Left lung (tissue), 10 donors: ENCODE data around the gene RNF213. TPM values are rescaled to one million over a fixed set of nuclear protein-coding genes. Genes with fewer than 3 reads are reported as not detected.

ENCODE experiments used
- ATAC-seq: fragments of 200-7000 bp; cut with Tn5 transposase; one replicate; pipeline ENCODE4 v1.9.1; 2020; ENCODE audit warnings: moderate library complexity
- DNase-seq, 4 donors: peaks; one replicate each; pipeline ENCODE4 v3.0.0-alpha.2; 2013 to 2020
- H3K27ac ChIP-seq, 2 donors: fragments of 200-600 bp; sonication (generic) in 1 of 2; one replicate each; pipeline versions ENCODE4 v1.5.0 to v1.8.0; 2020 to 2021
- H3K27me3 ChIP-seq, 2 donors: fragments of 200-600 bp; sonication (generic) in 1 of 2; one replicate each; pipeline versions ENCODE4 v1.5.0 to v1.8.0; 2020 to 2021
- H3K36me3 ChIP-seq, 2 donors: fragments of 200-600 bp; sonication (generic) in 1 of 2; one replicate each; pipeline versions ENCODE4 v1.5.0 to v1.8.0; 2020 to 2021
- H3K4me1 ChIP-seq, 2 donors: fragments of 200-600 bp; one replicate each; pipeline ENCODE4 v1.8.0; 2021
- H3K4me3 ChIP-seq, 2 donors: fragments of 200-600 bp; sonication (generic) in 1 of 2; one replicate each; pipeline versions ENCODE4 v1.5.0 to v1.8.0; 2020 to 2021; ENCODE audit warnings: mild to moderate bottlenecking in 1 of 2
- H3K9me3 ChIP-seq, 2 donors: fragments of 200-600 bp; sonication (generic) in 1 of 2; one replicate each; pipeline versions ENCODE4 v1.5.0 to v1.8.0; 2020 to 2021
- intact Hi-C, 2 donors: fragments of 100-400 bp; cut with DNase I; formaldehyde crosslinking; loops; one replicate each; pipeline versions ENCODE4 v1.11.2 to v1.14.2; 2022
- polyA plus RNA-seq, 6 donors: library from polyadenylated mRNA; unstranded; fragments of 120-200 nt; gene quantifications; one replicate each; pipeline ENCODE4 v1.2.1, GENCODE V29; 2013; ENCODE audit not compliant: insufficient read length in 6 of 6
- total RNA-seq, 2 donors: library from RNA; stranded (reverse); fragmentation: NEBNext Ultra II Directional; extraction: Animal tissue kit (Norgen Biotek cat#: 25700); gene quantifications; one replicate each; pipeline ENCODE4 v1.2.1, GENCODE V29; 2021
- TF ChIP-seq, protein P1 (sequence below), 2 donors: fragments of 200-600 bp; sonication (generic) in 1 of 2; IDR thresholded peaks; one replicate each; pipeline versions ENCODE4 v1.5.0 to v1.8.0; 2021; ENCODE audit warnings: antibody characterized with exemption in 2 of 2
- donor health status: DM: no; HTN: yes; CAD: no.
- donor health status: DM: no; HTN: no; CAD: no.

RNF213 gene
- total and polyA plus RNA-seq, 8 donors = 89.0 to 264 (median 103) TPM

DNA sequence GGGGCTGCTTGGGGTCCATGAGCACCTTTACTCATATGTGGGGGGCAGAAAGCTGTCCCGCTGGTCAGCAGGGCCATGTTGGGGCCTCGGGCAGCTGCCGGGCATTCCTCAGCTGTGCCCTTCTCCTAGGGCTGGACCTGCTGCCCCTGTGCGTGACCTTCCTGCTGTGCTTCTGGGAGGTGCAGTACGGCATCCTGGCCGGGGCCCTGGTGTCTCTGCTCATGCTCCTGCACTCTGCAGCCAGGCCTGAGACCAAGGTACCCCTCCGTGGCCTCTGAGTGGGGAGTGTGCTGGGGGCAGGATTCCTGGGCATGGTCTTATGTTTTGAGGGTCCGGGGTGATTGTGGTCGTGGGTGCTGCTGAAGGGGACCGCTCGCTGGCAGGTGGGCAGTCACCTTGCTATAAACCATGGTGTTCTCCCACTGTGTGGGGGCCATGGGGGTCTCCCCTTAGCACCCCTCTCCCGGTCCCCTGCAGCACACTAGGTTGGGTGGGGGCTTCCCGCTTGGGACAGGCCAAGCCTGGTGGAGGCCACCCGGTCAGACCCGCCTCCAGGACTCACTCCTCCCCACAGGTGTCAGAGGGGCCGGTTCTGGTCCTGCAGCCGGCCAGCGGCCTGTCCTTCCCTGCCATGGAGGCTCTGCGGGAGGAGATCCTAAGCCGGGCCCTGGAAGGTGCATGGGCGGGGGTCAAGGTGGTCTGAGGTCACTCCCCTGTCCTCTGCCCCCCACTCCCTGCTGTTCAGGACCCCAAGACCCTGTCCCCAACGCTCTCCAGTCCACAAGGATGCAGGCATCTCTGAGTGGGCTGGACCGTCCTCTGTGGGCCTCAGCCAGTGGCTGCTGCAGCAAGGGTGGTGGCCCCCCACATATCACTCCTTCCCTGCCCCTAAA lies 12.4 kb upstream of the RNF213 start:
- no peak overlapping the region for H3K4me3 ChIP-seq
- peaks cover 0 to 6% of the 10 kb centered on the region in 2 donors for H3K4me1 ChIP-seq
- H3K27me3 ChIP-seq = no peaks in the 10 kb centered on the region
- TF ChIP-seq, protein P1, sequence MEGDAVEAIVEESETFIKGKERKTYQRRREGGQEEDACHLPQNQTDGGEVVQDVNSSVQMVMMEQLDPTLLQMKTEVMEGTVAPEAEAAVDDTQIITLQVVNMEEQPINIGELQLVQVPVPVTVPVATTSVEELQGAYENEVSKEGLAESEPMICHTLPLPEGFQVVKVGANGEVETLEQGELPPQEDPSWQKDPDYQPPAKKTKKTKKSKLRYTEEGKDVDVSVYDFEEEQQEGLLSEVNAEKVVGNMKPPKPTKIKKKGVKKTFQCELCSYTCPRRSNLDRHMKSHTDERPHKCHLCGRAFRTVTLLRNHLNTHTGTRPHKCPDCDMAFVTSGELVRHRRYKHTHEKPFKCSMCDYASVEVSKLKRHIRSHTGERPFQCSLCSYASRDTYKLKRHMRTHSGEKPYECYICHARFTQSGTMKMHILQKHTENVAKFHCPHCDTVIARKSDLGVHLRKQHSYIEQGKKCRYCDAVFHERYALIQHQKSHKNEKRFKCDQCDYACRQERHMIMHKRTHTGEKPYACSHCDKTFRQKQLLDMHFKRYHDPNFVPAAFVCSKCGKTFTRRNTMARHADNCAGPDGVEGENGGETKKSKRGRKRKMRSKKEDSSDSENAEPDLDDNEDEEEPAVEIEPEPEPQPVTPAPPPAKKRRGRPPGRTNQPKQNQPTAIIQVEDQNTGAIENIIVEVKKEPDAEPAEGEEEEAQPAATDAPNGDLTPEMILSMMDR (IDR thresholded peaks at IDR 0.05) = no peak
- H3K9me3 ChIP-seq = no peaks in the 10 kb centered on the region
- intact Hi-C loops = no loop called here
- DNase-seq (peak in 1 of 4 donors; percentile 60), ATAC-seq (no peak)
- H3K36me3 ChIP-seq = peaks cover 0 to 37% of the 10 kb centered on the region in 2 donors
- H3K27ac ChIP-seq = no peak overlapping the region

DNA sequence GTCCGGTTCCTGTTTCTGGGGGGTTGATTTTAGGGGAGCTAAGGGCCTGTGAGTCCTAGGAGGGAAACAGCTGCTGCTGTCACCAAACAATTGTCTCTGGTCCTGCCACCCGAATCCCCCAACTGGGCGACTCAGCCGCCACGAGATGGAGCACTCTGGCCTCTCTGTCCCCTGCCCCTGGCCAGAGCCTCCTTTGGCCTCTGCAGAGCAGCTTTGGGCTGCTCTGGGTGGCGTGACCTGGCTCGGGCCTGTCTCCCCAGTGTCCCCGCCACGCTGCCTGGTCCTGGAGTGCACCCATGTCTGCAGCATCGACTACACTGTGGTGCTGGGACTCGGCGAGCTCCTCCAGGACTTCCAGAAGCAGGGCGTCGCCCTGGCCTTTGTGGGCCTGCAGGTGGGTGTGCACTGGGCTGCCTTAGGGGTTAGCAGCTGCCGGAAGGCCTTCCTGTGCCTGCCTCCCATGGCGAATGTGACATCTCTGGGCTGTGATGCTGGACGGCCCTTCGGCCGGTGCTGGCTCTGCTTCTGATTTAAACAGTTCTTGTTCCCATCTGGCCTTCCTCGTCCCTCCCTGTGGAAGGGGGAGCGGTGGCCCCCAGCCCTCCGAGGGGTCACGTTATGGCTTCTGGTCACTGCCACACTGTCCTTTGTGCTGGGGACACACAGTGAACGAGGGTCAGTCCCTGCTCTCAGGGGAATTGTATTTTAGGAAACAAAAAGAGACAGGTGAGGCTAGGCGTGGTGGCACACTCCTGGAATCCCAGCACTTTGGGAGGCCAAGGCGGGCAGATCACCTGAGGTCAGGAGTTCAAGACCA lies 11.6 kb upstream of the RNF213 start:
- intact Hi-C loops = no loop called here
- no peak for ATAC-seq
- Histone ChIP-seq H3K4me3 (no peak overlapping the region), H3K27ac (no peak overlapping the region), H3K9me3 (no peaks in the 10 kb centered on the region), H3K27me3 (no peaks in the 10 kb centered on the region), H3K36me3 (peaks cover 0 to 37% of the 10 kb centered on the region in 2 donors), H3K4me1 (peaks cover 0 to 14% of the 10 kb centered on the region in 2 donors)
- DNase-seq = peak in 1 of 4 donors; percentile 72
- TF ChIP-seq, protein P1 (IDR thresholded peaks at IDR 0.05) = no peak

DNA sequence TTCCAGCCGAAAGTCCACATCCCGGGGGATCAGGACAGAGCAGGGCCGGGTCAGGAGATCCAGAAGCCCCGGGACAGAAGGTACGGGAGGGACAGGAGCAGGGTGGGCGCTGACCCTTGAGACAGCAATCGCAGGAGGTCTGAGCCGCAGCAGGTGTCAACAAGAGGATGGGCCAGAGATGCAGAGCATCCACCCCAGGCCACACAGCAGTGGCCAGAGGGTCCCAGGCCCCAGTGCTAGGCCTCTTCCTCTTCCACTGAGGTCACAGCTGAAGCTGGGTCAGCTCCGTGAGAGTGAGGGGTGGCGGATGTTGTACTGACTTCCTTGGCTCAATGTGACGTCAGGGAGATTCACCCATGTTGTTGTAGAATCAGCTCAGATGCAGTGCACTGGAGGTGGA lies 8.7 kb upstream of the RNF213 start:
- Histone ChIP-seq H3K4me3 (no peak overlapping the region), H3K27ac (no peak overlapping the region), H3K27me3 (no peaks in the 10 kb centered on the region), H3K9me3 (no peaks in the 10 kb centered on the region), H3K36me3 (peaks cover 0 to 18% of the 10 kb centered on the region in 2 donors), H3K4me1 (peaks cover 5 to 39% of the 10 kb centered on the region in 2 donors)
- DNase-seq = peak in 1 of 4 donors; percentile 49
- TF ChIP-seq, protein P1 (IDR thresholded peaks at IDR 0.05) = no peak
- intact Hi-C loops = no loop called here
- no peak for ATAC-seq

DNA sequence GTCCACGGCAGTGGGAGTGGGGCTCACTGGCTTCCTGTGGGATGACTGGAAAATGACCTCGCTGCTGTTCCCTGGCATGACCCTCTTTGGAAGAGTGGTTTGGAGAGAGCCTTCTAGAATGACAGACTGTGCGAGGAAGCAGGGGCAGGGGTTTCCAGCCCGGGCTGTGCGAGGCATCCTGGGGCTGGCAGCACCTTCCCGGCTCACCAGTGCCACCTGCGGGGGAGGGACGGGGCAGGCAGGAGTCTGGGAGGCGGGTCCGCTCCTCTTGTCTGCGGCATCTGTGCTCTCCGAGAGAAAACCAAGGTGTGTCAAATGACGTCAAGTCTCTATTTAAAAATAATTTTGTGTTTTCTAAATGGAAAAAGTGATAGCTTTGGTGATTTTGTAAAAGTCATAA lies 7.8 kb upstream of the RNF213 start:
- no peaks in the 10 kb centered on the region for H3K9me3 ChIP-seq
- peaks cover 0 to 12% of the 10 kb centered on the region in 2 donors for H3K36me3 ChIP-seq
- no peaks in the 10 kb centered on the region for H3K27me3 ChIP-seq
- no peak overlapping the region for H3K4me3 ChIP-seq
- TF ChIP-seq, protein P1 (IDR thresholded peaks at IDR 0.05) = peak; percentile 27 to 70
- H3K4me1 ChIP-seq = peaks cover 5 to 43% of the 10 kb centered on the region in 2 donors
- peak in 3 of 4 donors; percentile 45 to 95 (median 79) for DNase-seq
- peak; percentile 82 for ATAC-seq
- intact Hi-C loops = no loop called here
- peak overlapping the region in 1 of 2 donors; percentile 92 for H3K27ac ChIP-seq
